Neural crest cell (in vitro differentiated cells): ENCODE measurements around the gene DENND1B. TPM values are rescaled to one million over a fixed set of nuclear protein-coding genes. Genes with fewer than 3 reads are reported as not detected.
A peak's percentile ranks its signal among the peaks of the same experiment; 100 is the strongest.

ENCODE experiments used
- DNase-seq: peaks from one replicate; pipeline ENCODE4 v3.0.0; 2021; ENCODE audit warnings: low read depth, mixed read lengths, low spot score
- H3K27ac Mint-ChIP-seq: one replicate; pipeline ENCODE4 v1.8.0; 2021; ENCODE audit warnings: mild to moderate bottlenecking, mixed read lengths; ENCODE audit not compliant: unreplicated experiment
- H3K27me3 Mint-ChIP-seq: 2 replicates; pipeline ENCODE4 v1.8.0; 2021; ENCODE audit warnings: low read depth, mild to moderate bottlenecking, mixed read lengths
- H3K36me3 Mint-ChIP-seq: 2 replicates; pipeline ENCODE4 v1.8.0; 2021; ENCODE audit warnings: low read depth, mild to moderate bottlenecking, mixed read lengths
- H3K4me1 Mint-ChIP-seq: 2 replicates; pipeline ENCODE4 v1.8.0; 2021; ENCODE audit warnings: mixed read lengths
- H3K4me3 Mint-ChIP-seq: one replicate; pipeline ENCODE4 v1.8.0; 2021; ENCODE audit warnings: mild to moderate bottlenecking, mixed read lengths
- H3K9me3 Mint-ChIP-seq: 2 replicates; pipeline ENCODE4 v1.8.0; 2021; ENCODE audit warnings: mixed read lengths
- CTCF ChIP-seq: fragments of 200-600 bp; sonication (generic); conservative IDR thresholded peaks from 2 replicates; pipeline ENCODE4 v1.5.0; 2021; ENCODE audit warnings: antibody characterized with exemption, mild to moderate bottlenecking
- total RNA-seq: library from RNA; stranded (reverse); gene quantifications from 2 replicates; pipeline ENCODE4 v1.2.1, GENCODE V29; 2021

Gene DENND1B
- total RNA-seq, 1 donor from 2014 or later: 6.5 TPM

- Mint-ChIP-seq H3K36me3 (peaks cover 4% of the 10 kb centered on the region), H3K27me3 (no peaks in the 10 kb centered on the region), H3K9me3 (peaks cover 3% of the 10 kb centered on the region), H3K27ac (no peak overlapping the region), H3K4me3 (no peak overlapping the region), H3K4me1 (no peaks in the 10 kb centered on the region)
- TF ChIP-seq CTCF: no peak
- DNase-seq: no peak
Measured at GRCh38 chr1:197621761-197622160, 153.5 kb downstream of the DENND1B start.

- Mint-ChIP-seq H3K27me3 (no peaks in the 10 kb centered on the region), H3K4me3 (no peak overlapping the region), H3K27ac (no peak overlapping the region), H3K36me3 (no peaks in the 10 kb centered on the region), H3K9me3 (no peaks in the 10 kb centered on the region), H3K4me1 (no peaks in the 10 kb centered on the region)
- no peak for TF ChIP-seq CTCF
- no peak for DNase-seq
Measured at GRCh38 chr1:197620714-197621163, 154.5 kb downstream of the DENND1B start.

GRCh38 chr1:197619008-197619640 is 156.2 kb downstream of the DENND1B start:
- peak; percentile 61 for TF ChIP-seq CTCF
- no peak for DNase-seq
- H3K27ac Mint-ChIP-seq: no peak overlapping the region
- no peaks in the 10 kb centered on the region for H3K9me3 Mint-ChIP-seq
- H3K4me3 Mint-ChIP-seq: no peak overlapping the region
- no peaks in the 10 kb centered on the region for H3K4me1 Mint-ChIP-seq
- H3K36me3 Mint-ChIP-seq: no peaks in the 10 kb centered on the region
- H3K27me3 Mint-ChIP-seq: no peaks in the 10 kb centered on the region

GRCh38 chr1:197618061-197618460 is 157.2 kb downstream of the DENND1B start:
- Mint-ChIP-seq H3K27ac (no peak overlapping the region), H3K4me3 (no peak overlapping the region), H3K4me1 (no peaks in the 10 kb centered on the region), H3K9me3 (no peaks in the 10 kb centered on the region), H3K27me3 (no peaks in the 10 kb centered on the region), H3K36me3 (no peaks in the 10 kb centered on the region)
- DNase-seq: no peak
- no peak for TF ChIP-seq CTCF

DNA sequence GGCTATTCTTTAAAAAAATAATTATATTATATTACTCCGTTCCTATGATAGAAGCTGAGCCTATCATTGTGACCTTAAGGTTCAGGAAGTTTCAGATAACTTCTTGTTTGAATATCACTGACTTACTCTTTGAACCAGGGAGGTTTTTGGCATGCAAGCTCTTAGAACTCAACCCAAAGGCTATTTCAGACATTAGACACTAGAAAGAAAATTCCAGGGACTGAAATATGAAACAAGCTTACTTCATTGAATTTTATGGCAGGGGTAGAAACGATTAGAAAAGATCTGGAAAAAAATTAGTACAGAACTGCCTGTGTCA is 159.6 kb downstream of the DENND1B start:
- no peaks in the 10 kb centered on the region for H3K4me1 Mint-ChIP-seq
- no peak overlapping the region for H3K4me3 Mint-ChIP-seq
- no peak for TF ChIP-seq CTCF
- H3K27ac Mint-ChIP-seq: no peak overlapping the region
- H3K27me3 Mint-ChIP-seq: no peaks in the 10 kb centered on the region
- DNase-seq: no peak
- H3K36me3 Mint-ChIP-seq: no peaks in the 10 kb centered on the region
- no peaks in the 10 kb centered on the region for H3K9me3 Mint-ChIP-seq
